WTC11 (cell line): Measurements from ENCODE around the gene CATSPERE. TPM values are rescaled to one million over a fixed set of nuclear protein-coding genes. Genes with fewer than 3 reads are reported as not detected.

Experiments used
- ATAC-seq: fragments of 200-7000 bp; cut with Tn5 transposase; 2 replicates; pipeline ENCODE4 v1.10.0; 2021; ENCODE audit warnings: mild to moderate bottlenecking, moderate library complexity
- CTCF ChIA-PET: fragments of 300-600 bp; sonication (Branson Sonifier 250); formaldehyde crosslinking; loops from one replicate; lab custom pipeline; 2021; ENCODE audit warnings: antibody characterized with exemption; lab: Charles Lee
- POLR2A ChIA-PET: fragments of 350-600 bp; sonication (Branson Sonifier 250); formaldehyde crosslinking; loops from one replicate; lab custom pipeline; 2021; ENCODE audit warnings: antibody characterized with exemption; lab: Charles Lee
- DNase-seq: peaks from one replicate; pipeline ENCODE4 v3.0.0; 2021; ENCODE audit warnings: low spot score
- H3K27ac Mint-ChIP-seq: 2 replicates; pipeline ENCODE4 v1.8.0; 2021; ENCODE audit warnings: mixed read lengths
- H3K27me3 Mint-ChIP-seq: 2 replicates; pipeline ENCODE4 v1.8.0; 2021; ENCODE audit warnings: low read depth, mild to moderate bottlenecking, moderate library complexity, mixed read lengths
- H3K36me3 Mint-ChIP-seq: 2 replicates; pipeline ENCODE4 v1.8.0; 2021; ENCODE audit warnings: mixed read lengths
- H3K4me1 Mint-ChIP-seq: 2 replicates; pipeline ENCODE4 v1.8.0; 2022; ENCODE audit warnings: mixed read lengths
- H3K4me3 Mint-ChIP-seq: 2 replicates; pipeline ENCODE4 v1.8.0; 2021; ENCODE audit warnings: mild to moderate bottlenecking, moderate library complexity, mixed read lengths
- H3K9me3 Mint-ChIP-seq: 2 replicates; pipeline ENCODE4 v1.8.0; 2021; ENCODE audit warnings: mixed read lengths
- ATF2 ChIP-seq: sonication (generic); formaldehyde crosslinking; IDR thresholded peaks from 2 replicates; pipeline ENCODE4 v1.8.1; 2022; ENCODE audit warnings: low read depth, missing genetic modification reagents, borderline replicate concordance
- ATF3 ChIP-seq: sonication (generic); formaldehyde crosslinking; conservative IDR thresholded peaks from 2 replicates; pipeline ENCODE4 v1.8.1; 2022; ENCODE audit warnings: mild to moderate bottlenecking, missing genetic modification reagents
- E2F4 ChIP-seq: sonication (generic); formaldehyde crosslinking; IDR thresholded peaks from 2 replicates; pipeline ENCODE4 v1.8.1; 2022; ENCODE audit warnings: low read depth, mild to moderate bottlenecking, moderate library complexity, missing genetic modification reagents, borderline replicate concordance
- ERG ChIP-seq: fragments of 250-450 bp; sonication (Bioruptor Pico); IDR thresholded peaks from 2 replicates; pipeline ENCODE4 v1.8.0; 2021; ENCODE audit warnings: mild to moderate bottlenecking
- FOXP4 ChIP-seq: sonication (generic); formaldehyde crosslinking; IDR thresholded peaks from 2 replicates; pipeline ENCODE4 v1.8.0; 2022; ENCODE audit warnings: mild to moderate bottlenecking, missing genetic modification reagents
- JUN ChIP-seq: sonication (generic); formaldehyde crosslinking; IDR thresholded peaks from 2 replicates; pipeline ENCODE4 v1.8.0; 2023; ENCODE audit warnings: mild to moderate bottlenecking, missing genetic modification reagents
- MYBL2 ChIP-seq: sonication (generic); formaldehyde crosslinking; IDR thresholded peaks from 2 replicates; pipeline ENCODE4 v1.8.1; 2023; ENCODE audit warnings: mild to moderate bottlenecking, moderate library complexity, missing genetic modification reagents
- NFE2L1 ChIP-seq: sonication (generic); formaldehyde crosslinking; IDR thresholded peaks from 2 replicates; pipeline ENCODE4 v1.8.1; 2023; ENCODE audit warnings: missing genetic modification reagents
- NR2C2 ChIP-seq: sonication (generic); formaldehyde crosslinking; IDR thresholded peaks from 2 replicates; pipeline ENCODE4 v1.8.0; 2022; ENCODE audit warnings: mild to moderate bottlenecking, missing genetic modification reagents
- PRRX2 ChIP-seq: fragments of 250-450 bp; sonication (Bioruptor Pico); IDR thresholded peaks from 2 replicates; pipeline ENCODE4 v1.8.0; 2021; ENCODE audit warnings: mild to moderate bottlenecking
- SMAD4 ChIP-seq: sonication (generic); formaldehyde crosslinking; IDR thresholded peaks from 2 replicates; pipeline ENCODE4 v1.8.0; 2022; ENCODE audit warnings: mild to moderate bottlenecking, missing genetic modification reagents
- USF1 ChIP-seq: sonication (generic); formaldehyde crosslinking; IDR thresholded peaks from 2 replicates; pipeline ENCODE4 v1.8.0; 2022; ENCODE audit warnings: mild to moderate bottlenecking, missing genetic modification reagents
- USF2 ChIP-seq: sonication (generic); formaldehyde crosslinking; IDR thresholded peaks from 2 replicates; pipeline ENCODE4 v1.8.1; 2023; ENCODE audit warnings: mild to moderate bottlenecking, missing genetic modification reagents, moderate library complexity
- ZBTB43 ChIP-seq: sonication (generic); formaldehyde crosslinking; IDR thresholded peaks from 2 replicates; pipeline ENCODE4 v1.8.1; 2023; ENCODE audit warnings: mild to moderate bottlenecking, missing genetic modification reagents
- ZNF121 ChIP-seq: sonication (generic); formaldehyde crosslinking; IDR thresholded peaks from 2 replicates; pipeline ENCODE4 v1.8.0; 2023; ENCODE audit warnings: missing genetic modification reagents
- ZNF232 ChIP-seq: sonication (generic); formaldehyde crosslinking; IDR thresholded peaks from 2 replicates; pipeline ENCODE4 v1.8.0; 2022; ENCODE audit warnings: mild to moderate bottlenecking, missing genetic modification reagents
- ZNF281 ChIP-seq: sonication (generic); formaldehyde crosslinking; IDR thresholded peaks from 2 replicates; pipeline ENCODE4 v1.8.0; 2023; ENCODE audit warnings: mild to moderate bottlenecking, missing genetic modification reagents
- ZNF416 ChIP-seq: fragments of 250-450 bp; sonication (Bioruptor Pico); IDR thresholded peaks from 2 replicates; pipeline ENCODE4 v1.9.0; 2021; ENCODE audit warnings: mild to moderate bottlenecking, inconsistent platforms
- ZNF425 ChIP-seq: fragments of 250-450 bp; sonication (Bioruptor Pico); conservative IDR thresholded peaks from 2 replicates; pipeline ENCODE4 v1.9.0; 2021; ENCODE audit warnings: mild to moderate bottlenecking
- total RNA-seq: library from RNA; stranded (reverse); gene quantifications from 3 replicates; pipeline ENCODE4 v1.2.3, GENCODE V29; 2021

CATSPERE gene
- total RNA-seq, 1 experiment from 2014 or later, result 0.66 TPM

GRCh38 chr1:244614879-244615278 is 153.8 kb downstream of the CATSPERE start:
- TF ChIP-seq ZNF121 (CRISPR knock-in tag) (no peak), SMAD4 (CRISPR knock-in tag) (no peak), FOXP4 (CRISPR knock-in tag) (no peak)
- TF ChIP-seq, all 79 proteins: peak for 0
- ChIA-PET CTCF (interaction anchor here (1.0 to 1.6 kb wide), 3 partner anchors 11 to 182 kb away, joined by 3 to 9 read pairs (median 4); no protein-coding TSS in a partner anchor), POLR2A (no interaction called here)
- Mint-ChIP-seq H3K36me3 (peaks cover 3% of the 10 kb centered on the region; the same call in 1 of the 2 replicates), H3K4me3 (no peak overlapping the region), H3K4me1 (peaks cover 17% of the 10 kb centered on the region), H3K27me3 (no peaks in the 10 kb centered on the region), H3K9me3 (peaks cover 5% of the 10 kb centered on the region), H3K27ac (no peak overlapping the region)
- ATAC-seq, result peak; percentile 53; the same call in 1 of the 2 replicates
- DNase-seq, result no peak

GRCh38 chr1:244615301-244615700 is 154.2 kb downstream of the CATSPERE start:
- DNase-seq (no peak), ATAC-seq (no peak)
- POLR2A ChIA-PET, result no interaction called here
- Mint-ChIP-seq H3K27ac (no peak overlapping the region), H3K9me3 (peaks cover 5% of the 10 kb centered on the region), H3K36me3 (peaks cover 3% of the 10 kb centered on the region; the same call in 1 of the 2 replicates), H3K27me3 (no peaks in the 10 kb centered on the region), H3K4me3 (no peak overlapping the region), H3K4me1 (peaks cover 20% of the 10 kb centered on the region)
- TF ChIP-seq ZNF425, result no peak
- TF ChIP-seq SMAD4 (CRISPR knock-in tag), result no peak
- TF ChIP-seq MYBL2 (CRISPR knock-in tag), result no peak
- TF ChIP-seq ATF3 (CRISPR knock-in tag), result no peak
- TF ChIP-seq ERG (CRISPR knock-in tag), result no peak
- TF ChIP-seq ZNF416 (CRISPR knock-in tag), result no peak
- no peak for TF ChIP-seq USF1
- TF ChIP-seq PRRX2 (CRISPR knock-in tag), result no peak
- TF ChIP-seq NFE2L1 (CRISPR knock-in tag), result no peak
- TF ChIP-seq NR2C2 (CRISPR knock-in tag), result no peak
- no peak for TF ChIP-seq USF2 (CRISPR knock-in tag)
- TF ChIP-seq ZNF232 (CRISPR knock-in tag), result no peak
- TF ChIP-seq ATF2 (CRISPR knock-in tag), result no peak
- TF ChIP-seq ZNF281 (CRISPR knock-in tag), result no peak
- TF ChIP-seq JUN, result no peak
- TF ChIP-seq ZBTB43, result no peak
- TF ChIP-seq E2F4 (CRISPR knock-in tag), result no peak
- CTCF ChIA-PET, result interaction anchor here (1.6 kb wide), 1 partner anchor 181 kb away, joined by 9 read pairs; no protein-coding TSS in a partner anchor
